OCI-LY3 (cell line): Measurements from ENCODE around the gene PCF11.

Source experiments
- CTCF ChIP-seq: fragments of 200-600, 300-600 bp; sonication (generic); IDR thresholded peaks from 2 replicates; pipeline ENCODE4 v1.5.1; 2014; ENCODE audit warnings: antibody characterized with exemption, low read length, low read depth
- EZH2phosphoT487 ChIP-seq: fragments of 200-600 bp; shearing (Covaris generic); IDR thresholded peaks from 2 replicates; pipeline ENCODE4 v1.6.1; 2018; ENCODE audit warnings: antibody characterized with exemption, mixed run types, low read depth

GRCh38 chr11:83156996-83157593 is at the start of gene PCF11:
- no peak for TF ChIP-seq CTCF
- TF ChIP-seq EZH2phosphoT487, result no peak
